Natural killer cell (primary cell): ENCODE results near the gene SRCIN1. TPM values are rescaled to one million over a fixed set of nuclear protein-coding genes. Genes with fewer than 3 reads are reported as not detected.

Experiments used
- ATAC-seq, 3 donors: fragments of 150-1000 bp in 2 of 3; fragments of 200-7000 bp in 1 of 3; cut with Tn5 transposase; 1 replicate in 1 of 3; 2 replicates in 2 of 3; pipeline ENCODE4 v1.10.0; 2021; ENCODE audit warnings: mild to moderate bottlenecking in 2 of 3, moderate library complexity in 2 of 3
- DNase-seq, 2 donors: peaks; one replicate each; pipeline versions ENCODE4 v3.0.0 to v3.0.0-alpha.2; 2013 to 2021; ENCODE audit warnings: mixed read lengths in 1 of 2
- H3K27ac ChIP-seq: one replicate; pipeline ENCODE4 v1.5.1; 2013; ENCODE audit warnings: mild to moderate bottlenecking, low read length
- H3K27me3 ChIP-seq: one replicate; pipeline ENCODE4 v1.6.1; 2013; ENCODE audit warnings: low read length; ENCODE audit not compliant: control insufficient read depth, insufficient read depth
- H3K36me3 ChIP-seq: one replicate; pipeline ENCODE4 v1.6.1; 2013; ENCODE audit warnings: low read length; ENCODE audit not compliant: control insufficient read depth, insufficient read depth
- H3K4me1 ChIP-seq: one replicate; pipeline ENCODE4 v1.6.1; 2013; ENCODE audit warnings: low read length; ENCODE audit not compliant: control insufficient read depth, insufficient read depth
- H3K4me3 ChIP-seq: one replicate; pipeline ENCODE4 v1.5.1; 2013; ENCODE audit warnings: low read length
- H3K9me3 ChIP-seq: one replicate; pipeline ENCODE4 v1.6.1; 2013; ENCODE audit warnings: low read length; ENCODE audit not compliant: control insufficient read depth, insufficient read depth
- H3K27ac Mint-ChIP-seq, 2 donors: one replicate each; pipeline ENCODE4 v1.8.0; 2022; ENCODE audit warnings: mild to moderate bottlenecking in 2 of 2, mixed read lengths in 2 of 2, moderate library complexity in 1 of 2
- H3K27me3 Mint-ChIP-seq, 2 donors: one replicate each; pipeline ENCODE4 v1.8.0; 2022; ENCODE audit warnings: low read depth in 2 of 2, mixed read lengths in 2 of 2
- H3K36me3 Mint-ChIP-seq: one replicate; pipeline ENCODE4 v1.8.0; 2022; ENCODE audit warnings: mixed read lengths
- H3K4me1 Mint-ChIP-seq, 2 donors: one replicate each; pipeline ENCODE4 v1.8.0; 2022; ENCODE audit warnings: mixed read lengths in 2 of 2
- H3K4me3 Mint-ChIP-seq: one replicate; pipeline ENCODE4 v1.8.0; 2022; ENCODE audit warnings: mild to moderate bottlenecking, moderate library complexity, mixed read lengths
- H3K9me3 Mint-ChIP-seq, 2 donors: one replicate each; pipeline ENCODE4 v1.8.0; 2022; ENCODE audit warnings: mixed read lengths in 2 of 2
- WGBS: methylation state at CpG from one replicate; pipeline ENCODE4 v1.1.7; 2013; ENCODE audit warnings: missing lambda C conversion rate; ENCODE audit not compliant: insufficient coverage; 5-methylcytosine and 5-hydroxymethylcytosine counted together
- intact Hi-C: fragments of 100-400 bp; cut with micrococcal nuclease; formaldehyde crosslinking; loops from one replicate; pipeline ENCODE4 v1.14.2; 2022
- total RNA-seq, 4 donors: library from RNA; stranded (reverse); fragments of 120-200 nt in 1 of 4; gene quantifications; one replicate each; pipeline versions ENCODE4 v1.2.3 to v1.2.4, GENCODE V29; 2013 to 2022
- TF ChIP-seq, protein P1 (sequence below): fragments of 200-600 bp; IDR thresholded peaks from one replicate; pipeline ENCODE4 v1.8.0; 2022; ENCODE audit warnings: antibody characterized with exemption

Gene SRCIN1
- total RNA-seq, 3 donors from 2014 or later (not counting 1 experiment from before 2014, with no cell fraction given), result 0.28 to 0.50 TPM; not detected in 1

DNA sequence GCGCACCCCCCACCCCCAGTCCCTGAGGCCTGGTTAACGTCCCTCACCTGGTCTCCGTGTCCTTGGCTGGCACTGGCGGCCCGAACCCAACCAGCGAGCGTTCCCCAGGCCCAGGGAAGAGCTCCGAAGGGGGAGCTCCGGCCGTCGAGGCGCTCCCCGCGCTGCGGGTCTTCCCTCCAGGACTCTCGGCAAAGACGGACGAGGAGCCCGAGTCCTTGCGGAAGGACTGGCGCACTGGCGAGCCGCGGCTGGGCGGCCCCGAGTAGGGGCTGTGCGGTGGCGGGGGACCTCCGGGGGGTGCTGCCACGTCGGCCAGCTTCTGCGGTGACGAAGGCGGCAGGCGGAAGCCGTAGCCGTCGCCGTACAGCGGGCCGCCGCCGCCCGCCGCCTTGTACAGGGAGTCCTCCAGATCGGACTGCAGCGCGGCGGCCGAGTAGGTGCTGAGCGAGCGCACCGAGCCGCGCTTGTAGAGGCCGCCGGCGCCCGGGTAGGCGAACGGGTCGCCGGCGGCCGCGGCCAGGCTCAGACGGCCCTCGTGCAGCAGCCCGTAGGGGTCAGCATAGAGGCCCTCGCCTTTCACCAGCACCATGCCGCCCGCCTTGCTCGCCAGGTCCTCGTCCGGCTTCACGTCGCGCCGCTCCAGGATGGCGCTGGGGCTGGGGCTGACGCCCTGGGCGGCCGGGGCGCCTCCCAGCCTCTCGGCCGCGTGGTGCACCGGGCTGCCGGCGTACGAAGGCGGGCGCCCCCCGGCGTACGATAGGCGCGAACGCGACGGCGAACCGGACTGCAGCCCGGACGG lies 44.1 kb downstream of the SRCIN1 start:
- Histone ChIP-seq H3K4me3 (no peak overlapping the region), H3K4me1 (peaks cover 55% of the 10 kb centered on the region), H3K27me3 (peaks cover 55% of the 10 kb centered on the region), H3K9me3 (no peaks in the 10 kb centered on the region), H3K27ac (no peak overlapping the region), H3K36me3 (no peaks in the 10 kb centered on the region)
- intact Hi-C loops, result no loop called here
- Mint-ChIP-seq H3K4me3 (no peak overlapping the region), H3K9me3 (no peaks in the 10 kb centered on the region), H3K4me1 (peaks cover 17 to 38% of the 10 kb centered on the region in 2 donors), H3K27ac (no peak overlapping the region), H3K36me3 (no peaks in the 10 kb centered on the region), H3K27me3 (peaks cover 30 to 48% of the 10 kb centered on the region in 2 donors)
- DNase-seq (no peak), ATAC-seq (no peak)
- TF ChIP-seq, protein P1, sequence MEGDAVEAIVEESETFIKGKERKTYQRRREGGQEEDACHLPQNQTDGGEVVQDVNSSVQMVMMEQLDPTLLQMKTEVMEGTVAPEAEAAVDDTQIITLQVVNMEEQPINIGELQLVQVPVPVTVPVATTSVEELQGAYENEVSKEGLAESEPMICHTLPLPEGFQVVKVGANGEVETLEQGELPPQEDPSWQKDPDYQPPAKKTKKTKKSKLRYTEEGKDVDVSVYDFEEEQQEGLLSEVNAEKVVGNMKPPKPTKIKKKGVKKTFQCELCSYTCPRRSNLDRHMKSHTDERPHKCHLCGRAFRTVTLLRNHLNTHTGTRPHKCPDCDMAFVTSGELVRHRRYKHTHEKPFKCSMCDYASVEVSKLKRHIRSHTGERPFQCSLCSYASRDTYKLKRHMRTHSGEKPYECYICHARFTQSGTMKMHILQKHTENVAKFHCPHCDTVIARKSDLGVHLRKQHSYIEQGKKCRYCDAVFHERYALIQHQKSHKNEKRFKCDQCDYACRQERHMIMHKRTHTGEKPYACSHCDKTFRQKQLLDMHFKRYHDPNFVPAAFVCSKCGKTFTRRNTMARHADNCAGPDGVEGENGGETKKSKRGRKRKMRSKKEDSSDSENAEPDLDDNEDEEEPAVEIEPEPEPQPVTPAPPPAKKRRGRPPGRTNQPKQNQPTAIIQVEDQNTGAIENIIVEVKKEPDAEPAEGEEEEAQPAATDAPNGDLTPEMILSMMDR, result no peak
- WGBS, result 10% methylated on average over 105 of the region's 105 CpGs

DNA sequence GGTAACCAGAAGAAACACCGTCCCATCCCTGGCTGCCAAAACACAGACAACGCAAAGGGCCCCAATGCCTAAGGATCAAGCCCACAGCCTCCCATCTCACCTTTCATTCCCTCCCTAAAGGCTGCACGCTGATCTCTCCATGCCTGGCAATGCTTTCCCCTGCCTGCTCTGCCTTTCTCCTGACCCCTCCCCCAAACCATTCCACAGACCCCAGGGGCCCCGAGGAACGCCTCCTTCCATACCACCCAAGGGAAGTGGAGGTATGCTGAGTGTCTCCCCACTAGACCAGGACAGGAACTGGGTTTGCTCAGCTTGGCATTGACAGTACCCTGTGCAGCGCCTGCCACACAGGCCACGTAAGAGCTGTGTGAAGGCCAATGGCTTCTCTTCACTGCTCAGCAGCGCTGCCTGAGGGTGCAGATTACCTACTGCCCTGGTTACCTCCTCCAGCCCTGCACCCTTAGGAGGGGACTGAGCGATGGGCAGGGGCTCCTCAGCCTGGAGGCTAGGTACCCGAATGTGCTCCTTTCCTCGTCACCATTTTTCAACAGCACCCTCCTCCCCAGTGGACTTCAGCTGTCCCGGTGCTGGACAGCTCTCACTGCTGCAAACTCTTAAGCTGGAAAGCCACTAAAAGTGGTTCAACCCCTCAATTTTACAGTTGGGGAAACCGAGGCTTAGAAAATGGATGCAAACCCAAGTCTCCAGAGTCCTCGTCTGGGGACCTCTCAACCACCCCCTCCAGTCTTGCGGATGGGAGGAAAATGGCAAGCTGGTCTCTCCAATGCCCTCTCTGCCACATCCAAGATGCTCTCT lies 45.0 kb downstream of the SRCIN1 start:
- Mint-ChIP-seq H3K9me3 (no peaks in the 10 kb centered on the region), H3K36me3 (no peaks in the 10 kb centered on the region), H3K4me3 (peak overlapping the region; percentile 72), H3K4me1 (peaks cover 17 to 38% of the 10 kb centered on the region in 2 donors), H3K27me3 (peaks cover 25 to 49% of the 10 kb centered on the region in 2 donors), H3K27ac (no peak overlapping the region)
- Histone ChIP-seq H3K27ac (no peak overlapping the region), H3K9me3 (no peaks in the 10 kb centered on the region), H3K36me3 (no peaks in the 10 kb centered on the region), H3K27me3 (peaks cover 47% of the 10 kb centered on the region), H3K4me3 (no peak overlapping the region), H3K4me1 (peaks cover 55% of the 10 kb centered on the region)
- DNase-seq, result peak in 1 of 2 donors; percentile 63
- TF ChIP-seq, protein P1, result no peak
- intact Hi-C loops, result no loop called here
- WGBS, result 17% methylated on average over 15 of the region's 15 CpGs
- ATAC-seq, result no peak

DNA sequence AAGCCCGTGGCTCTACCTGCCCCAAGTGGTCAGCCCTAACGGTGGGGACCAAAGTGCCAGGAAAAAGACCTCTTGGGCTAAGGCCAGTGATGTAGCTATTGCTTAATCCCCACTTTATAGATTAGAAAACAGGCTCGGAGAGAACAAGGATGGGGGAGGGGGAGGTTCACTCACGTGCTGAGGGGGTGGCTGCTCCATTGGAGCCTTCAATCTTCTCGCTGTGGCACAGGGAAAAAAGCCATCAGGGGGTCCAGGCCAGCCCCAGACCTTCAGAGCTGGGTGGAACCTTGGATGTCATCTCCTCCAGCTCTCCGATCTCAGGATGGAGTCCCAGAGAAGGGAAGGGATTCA lies 45.9 kb downstream of the SRCIN1 start:
- ATAC-seq, result no peak
- H3K4me3 Mint-ChIP-seq, result no peak overlapping the region
- peaks cover 55% of the 10 kb centered on the region for H3K4me1 ChIP-seq
- H3K36me3 ChIP-seq, result no peaks in the 10 kb centered on the region
- peaks cover 27 to 47% of the 10 kb centered on the region in 2 donors for H3K27me3 Mint-ChIP-seq
- TF ChIP-seq, protein P1, result no peak
- H3K27ac Mint-ChIP-seq, result no peak overlapping the region
- H3K9me3 Mint-ChIP-seq, result no peaks in the 10 kb centered on the region
- H3K4me1 Mint-ChIP-seq, result peaks cover 17 to 38% of the 10 kb centered on the region in 2 donors
- H3K9me3 ChIP-seq, result no peaks in the 10 kb centered on the region
- WGBS, result 19% methylated on average over 5 of the region's 6 CpGs
- H3K27me3 ChIP-seq, result peaks cover 40% of the 10 kb centered on the region
- no peak overlapping the region for H3K27ac ChIP-seq
- H3K4me3 ChIP-seq, result no peak overlapping the region
- intact Hi-C loops, result loop anchor here (5.0 kb wide), 1 partner anchor 192 kb away; the partner anchor contains the start of gene PSMB3
- no peaks in the 10 kb centered on the region for H3K36me3 Mint-ChIP-seq
- DNase-seq, result peak in 1 of 2 donors; percentile 31
